Activated T-cell treated with anti-CD3 and anti-CD28 coated beads, Interleukin-2, amount 50 U/mL, for 1 hour (primary cell): ENCODE results near the gene THADA.
A peak's percentile ranks its signal among the peaks of the same experiment; 100 is the strongest.
"Not testable (repeated sequence)": the region's sequence is repeated elsewhere in the genome, so short reads cannot be mapped to it uniquely, and the experiment has no call there.

ENCODE experiments used
- DNase-seq: peaks from one replicate; pipeline ENCODE4 v3.0.0-alpha.2; 2020

THADA gene

DNA sequence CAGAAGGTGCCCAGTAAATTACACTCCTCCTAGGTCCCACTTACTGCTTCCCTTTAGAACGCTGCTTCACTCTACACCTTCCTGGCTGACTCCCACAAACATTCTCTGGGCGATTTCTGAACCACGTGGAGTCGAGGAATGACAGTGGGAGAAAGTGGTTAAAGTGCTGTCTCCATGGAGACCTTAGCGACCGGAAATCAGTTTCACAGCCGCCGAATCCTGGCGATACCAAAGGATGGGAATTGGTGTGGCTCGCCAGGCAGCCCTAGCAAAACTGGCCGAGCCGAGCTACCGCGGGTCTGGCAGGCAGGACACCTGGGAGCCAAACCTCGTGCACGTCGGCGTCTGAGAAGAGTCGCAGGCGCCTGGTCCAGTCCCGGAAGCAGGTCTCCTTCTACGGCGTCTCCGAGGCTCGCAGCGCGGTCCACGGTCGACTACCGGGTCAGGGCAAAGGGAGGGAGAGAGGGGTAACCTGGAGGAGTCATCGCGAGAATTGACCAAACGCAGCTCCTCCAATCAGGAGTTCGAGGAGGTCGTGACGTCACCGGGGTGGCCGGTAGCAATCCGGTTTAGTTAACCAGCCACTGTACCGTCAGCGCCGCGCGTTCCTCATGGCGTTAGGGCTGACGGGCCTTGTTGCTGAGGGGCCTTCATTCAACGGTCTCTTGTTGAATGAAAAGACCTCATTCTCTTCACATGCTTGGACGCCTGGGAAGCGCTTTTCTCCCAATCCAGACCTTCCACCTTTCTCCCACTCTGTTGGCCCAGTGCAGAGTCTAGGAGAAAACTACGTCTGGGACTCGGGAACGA, at the start of gene THADA:
Gene THADA, minus strand, starts transcription at position 436 of the 810 bp plus-strand sequence. CDS start 3,646 bp downstream, outside the sequence.
- peak; percentile 91 for DNase-seq

GRCh38 chr2:43643680-43644079, 47.8 kb upstream of the THADA start:
- DNase-seq, result no peak

GRCh38 chr2:43642363-43642762, 46.5 kb upstream of the THADA start:
- no peak for DNase-seq

- DNase-seq, result peak; percentile 92
Observed at GRCh38 chr2:43637030-43637803, 41.4 kb upstream of the THADA start, which contains the start of gene PLEKHH2. TSS of gene PLEKHH2 (plus strand) at chr2:43637260. CDS start at chr2:43644674, 7,414 bp downstream.

GRCh38 chr2:43636621-43637020, 40.8 kb upstream of the THADA start:
- DNase-seq, result no peak

DNA sequence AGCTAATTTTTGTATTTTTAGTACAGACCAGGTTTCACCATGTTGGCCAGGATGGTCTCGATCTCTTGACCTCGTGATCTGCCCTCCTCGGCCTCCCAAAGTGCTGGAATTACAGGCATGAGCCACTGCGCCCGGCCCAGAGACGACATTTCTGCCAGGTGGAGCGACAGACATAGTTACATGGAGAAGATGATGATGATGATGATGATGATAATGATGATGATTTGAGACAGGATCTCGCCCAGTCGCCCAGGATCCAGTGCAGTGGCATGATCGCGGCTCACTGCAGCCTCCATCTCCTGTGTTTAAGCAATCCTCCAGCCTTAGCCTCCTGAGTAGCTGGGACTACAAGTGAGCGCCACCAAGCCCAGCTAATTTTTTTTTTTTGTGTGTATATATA, 40.3 kb upstream of the THADA start:
- not testable (repeated sequence) for DNase-seq

DNA sequence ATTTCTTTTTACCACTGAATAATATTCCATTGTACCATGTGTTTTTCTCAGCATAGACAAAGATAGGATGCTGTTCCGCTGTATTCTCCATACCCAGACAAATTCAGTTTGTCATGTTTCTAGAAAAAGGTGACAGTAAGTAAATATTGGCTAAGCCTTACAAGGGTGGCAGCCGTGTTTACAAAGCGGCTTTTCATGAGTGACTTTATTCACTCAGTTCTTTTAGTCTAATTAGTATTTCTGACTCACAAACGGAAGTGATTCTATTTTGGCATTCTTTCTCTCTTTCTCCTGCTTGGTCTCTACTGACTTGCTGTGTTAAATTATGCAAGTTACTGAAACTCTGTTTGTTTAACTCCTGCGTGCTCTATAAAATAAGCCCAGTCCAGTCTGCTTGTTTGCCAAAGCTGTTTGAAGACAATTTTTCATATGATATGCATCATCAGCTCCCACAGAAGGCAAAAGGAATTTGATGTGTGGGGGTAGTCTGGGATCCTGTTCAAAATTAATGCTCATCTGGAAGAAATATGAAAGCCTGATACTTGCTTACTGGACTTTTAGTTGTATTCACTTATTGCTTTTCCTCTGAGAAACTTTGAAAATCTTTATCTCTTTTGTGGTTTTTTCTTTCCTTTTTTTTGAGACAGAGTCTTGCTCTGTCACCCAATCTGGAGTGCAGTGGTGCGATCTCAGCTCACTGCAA, 38.9 kb upstream of the THADA start:
- DNase-seq, result no peak

- DNase-seq, result no peak
Observed at GRCh38 chr2:43631618-43632317, 35.9 kb upstream of the THADA start.

GRCh38 chr2:43622931-43623451, 27.2 kb upstream of the THADA start:
- DNase-seq, result no peak

- no peak for DNase-seq
Observed at GRCh38 chr2:43619511-43619910, 23.7 kb upstream of the THADA start.

- DNase-seq, result no peak
Observed at GRCh38 chr2:43616967-43617680, 21.3 kb upstream of the THADA start.

GRCh38 chr2:43612944-43613343, 17.1 kb upstream of the THADA start:
- DNase-seq, result no peak

- peak; percentile 67 for DNase-seq
Observed at GRCh38 chr2:43611987-43612894, 16.4 kb upstream of the THADA start.

GRCh38 chr2:43610361-43610760, 14.5 kb upstream of the THADA start:
- DNase-seq, result no peak

- DNase-seq, result no peak
Observed at GRCh38 chr2:43609290-43609918, 13.6 kb upstream of the THADA start.

- no peak for DNase-seq
Observed at GRCh38 chr2:43605851-43606250, 10.0 kb upstream of the THADA start.

- peak; percentile 26 for DNase-seq
Observed at GRCh38 chr2:43605079-43605655, 9.3 kb upstream of the THADA start.

GRCh38 chr2:43604674-43605073, 8.8 kb upstream of the THADA start:
- DNase-seq, result no peak

- not testable (repeated sequence) for DNase-seq
Observed at GRCh38 chr2:43600596-43600995, 4.8 kb upstream of the THADA start.

GRCh38 chr2:43594875-43595274, 963 bp downstream of the THADA start:
- DNase-seq, result no peak
